Kidney (tissue), 14 donors: Measurements from ENCODE around the gene FAM151A. TPM values are rescaled to one million over a fixed set of nuclear protein-coding genes. Genes with fewer than 3 reads are reported as not detected.
A peak's percentile ranks its signal among the peaks of the same experiment; 100 is the strongest.

ENCODE experiments used
- DNase-seq, 5 donors: peaks; one replicate each; pipeline ENCODE4 v3.0.0-alpha.2; 2013 to 2020
- FAIRE-seq: peaks from 2 replicates; lab custom pipeline; 2012; peaks lifted over from hg19 to GRCh38; lab: Jason Lieb, UNC
- H3K27ac ChIP-seq, 2 donors: one replicate each; pipeline ENCODE4 v1.7.0; 2013; ENCODE audit warnings: low read depth in 2 of 2, low read length in 2 of 2, inconsistent platforms in 1 of 2
- H3K27me3 ChIP-seq: one replicate; pipeline ENCODE4 v1.7.1; 2013; ENCODE audit warnings: low read length, inconsistent platforms; ENCODE audit not compliant: control insufficient read depth, insufficient read depth
- H3K36me3 ChIP-seq, 3 donors: one replicate each; pipeline versions ENCODE4 v1.7.0 to v1.7.1; 2013; ENCODE audit warnings: low read length in 3 of 3, control low read depth in 1 of 3, inconsistent platforms in 1 of 3; ENCODE audit not compliant: insufficient read depth in 3 of 3, control insufficient read depth in 2 of 3
- H3K4me1 ChIP-seq, 3 donors: one replicate each; pipeline versions ENCODE4 v1.7.0 to v1.7.1; 2013; ENCODE audit warnings: low read length in 3 of 3, inconsistent platforms in 1 of 3, low read depth in 1 of 3; ENCODE audit not compliant: control insufficient read depth in 2 of 3, insufficient read depth in 2 of 3
- H3K4me3 ChIP-seq, 3 donors: one replicate each; pipeline versions ENCODE4 v1.7.0 to v1.8.1; 2013; ENCODE audit warnings: low read length in 3 of 3, control low read depth in 1 of 3, inconsistent platforms in 1 of 3
- H3K9ac ChIP-seq, 3 donors: one replicate each; pipeline versions ENCODE4 v1.7.0 to v1.7.1; 2013; ENCODE audit warnings: low read length in 3 of 3, control low read depth in 1 of 3, inconsistent platforms in 1 of 3
- H3K9me3 ChIP-seq, 3 donors: one replicate each; pipeline versions ENCODE4 v1.7.0 to v1.7.1; 2013; ENCODE audit warnings: low read length in 3 of 3, control low read depth in 1 of 3, inconsistent platforms in 1 of 3; ENCODE audit not compliant: control insufficient read depth in 2 of 3, insufficient read depth in 1 of 3
- intact Hi-C: fragments of 100-400 bp; cut with DNase I; formaldehyde crosslinking; loops from one replicate; pipeline ENCODE4 v1.11.1; 2022
- polyA plus RNA-seq: library from polyadenylated mRNA; stranded (reverse); fragments of 350-450 nt; fragmentation: Illumina TruSeq; extraction: RNeasy Lipid Tissue Mini Kit (QIAGEN cat#74804); gene quantifications from one replicate; pipeline ENCODE4 v1.2.3, GENCODE V29; 2014; ENCODE audit warnings: low read depth, low replicate concordance; ENCODE audit not compliant: insufficient read depth
- total RNA-seq: library from RNA; stranded (reverse); fragmentation: NEBNext Ultra II Directional; extraction: Animal tissue kit (Norgen Biotek cat#: 25700); gene quantifications from one replicate; pipeline ENCODE4 v1.2.1, GENCODE V29; 2021
- TF ChIP-seq, protein P1 (sequence below): IDR thresholded peaks from 3 replicates; pipeline ENCODE4 v1.5.1; 2012; ENCODE audit warnings: mild to moderate bottlenecking, moderate library complexity, borderline replicate concordance; ENCODE audit not compliant: insufficient read depth; ENCODE audit errors: extremely low read depth
- donor health status: control.
- donor health status: control.
- donor health status: control.
- donor health status: control.
- donor health status: control.
- donor health status: DM: yes; HTN: yes; CAD: no.
- donor health status: Normal renal cell carcinoma (clear cell type).

FAM151A gene
- total and polyA plus RNA-seq, 2 donors from 2014 or later, result 237 TPM; not detected in 1

DNA sequence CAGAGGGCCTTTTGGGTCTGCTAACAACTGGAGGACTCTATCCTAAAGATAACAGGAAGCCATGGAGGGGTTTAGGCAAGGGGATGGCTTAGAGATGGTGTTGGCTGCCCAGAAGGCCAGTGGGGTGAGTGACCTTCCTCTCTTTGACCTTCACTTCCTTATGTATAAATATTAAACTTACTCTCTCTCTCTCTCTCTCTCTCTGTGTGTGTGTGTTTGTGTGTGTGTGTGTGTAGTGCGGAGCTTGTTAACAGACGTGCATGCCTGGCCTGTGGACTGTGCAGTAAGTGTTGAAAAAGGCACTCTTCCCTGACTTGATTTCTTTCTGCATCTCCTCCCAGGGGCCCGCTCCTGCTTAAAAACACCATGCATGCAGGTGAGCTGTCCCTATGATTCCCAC, 28.3 kb upstream of the FAM151A start:
- DNase-seq (no peak), FAIRE-seq (no peak)
- TF ChIP-seq, protein P1, sequence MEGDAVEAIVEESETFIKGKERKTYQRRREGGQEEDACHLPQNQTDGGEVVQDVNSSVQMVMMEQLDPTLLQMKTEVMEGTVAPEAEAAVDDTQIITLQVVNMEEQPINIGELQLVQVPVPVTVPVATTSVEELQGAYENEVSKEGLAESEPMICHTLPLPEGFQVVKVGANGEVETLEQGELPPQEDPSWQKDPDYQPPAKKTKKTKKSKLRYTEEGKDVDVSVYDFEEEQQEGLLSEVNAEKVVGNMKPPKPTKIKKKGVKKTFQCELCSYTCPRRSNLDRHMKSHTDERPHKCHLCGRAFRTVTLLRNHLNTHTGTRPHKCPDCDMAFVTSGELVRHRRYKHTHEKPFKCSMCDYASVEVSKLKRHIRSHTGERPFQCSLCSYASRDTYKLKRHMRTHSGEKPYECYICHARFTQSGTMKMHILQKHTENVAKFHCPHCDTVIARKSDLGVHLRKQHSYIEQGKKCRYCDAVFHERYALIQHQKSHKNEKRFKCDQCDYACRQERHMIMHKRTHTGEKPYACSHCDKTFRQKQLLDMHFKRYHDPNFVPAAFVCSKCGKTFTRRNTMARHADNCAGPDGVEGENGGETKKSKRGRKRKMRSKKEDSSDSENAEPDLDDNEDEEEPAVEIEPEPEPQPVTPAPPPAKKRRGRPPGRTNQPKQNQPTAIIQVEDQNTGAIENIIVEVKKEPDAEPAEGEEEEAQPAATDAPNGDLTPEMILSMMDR, result no peak
- Histone ChIP-seq H3K4me1 (peaks cover 3 to 30% (median 24%) of the 10 kb centered on the region in 3 donors), H3K9me3 (no peaks in the 10 kb centered on the region), H3K9ac (no peak overlapping the region), H3K4me3 (no peak overlapping the region), H3K36me3 (no peaks in the 10 kb centered on the region), H3K27me3 (no peaks in the 10 kb centered on the region), H3K27ac (no peak overlapping the region)
- intact Hi-C loops, result no loop called here

DNA sequence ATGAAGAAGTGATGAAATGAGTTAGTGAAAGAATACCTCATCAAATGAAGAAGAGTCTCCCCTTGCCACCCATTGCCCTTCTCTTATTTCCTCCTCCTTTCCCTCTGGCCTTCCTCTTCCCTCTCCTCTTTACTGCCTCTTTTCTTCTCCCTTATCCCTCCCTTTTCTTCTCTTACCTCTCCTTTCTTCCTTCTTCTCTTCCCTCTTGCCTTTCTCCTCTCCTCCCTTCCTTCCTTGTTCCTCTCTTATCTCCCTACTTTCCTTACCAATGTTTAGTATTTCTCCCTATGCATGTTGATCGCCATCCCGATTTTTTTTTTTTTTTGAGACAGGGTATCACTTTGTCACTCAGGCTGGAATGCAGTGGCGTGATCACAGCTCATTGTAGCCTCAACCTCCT, 27.1 kb upstream of the FAM151A start:
- no peak for FAIRE-seq
- H3K4me3 ChIP-seq, result no peak overlapping the region
- H3K4me1 ChIP-seq, result peaks cover 3 to 36% (median 24%) of the 10 kb centered on the region in 3 donors
- H3K36me3 ChIP-seq, result no peaks in the 10 kb centered on the region
- H3K9me3 ChIP-seq, result no peaks in the 10 kb centered on the region
- TF ChIP-seq, protein P1, result no peak
- no peaks in the 10 kb centered on the region for H3K27me3 ChIP-seq
- intact Hi-C loops, result no loop called here
- peak overlapping the region in 1 of 2 donors; percentile 28 for H3K27ac ChIP-seq
- no peak for DNase-seq
- H3K9ac ChIP-seq, result no peak overlapping the region

DNA sequence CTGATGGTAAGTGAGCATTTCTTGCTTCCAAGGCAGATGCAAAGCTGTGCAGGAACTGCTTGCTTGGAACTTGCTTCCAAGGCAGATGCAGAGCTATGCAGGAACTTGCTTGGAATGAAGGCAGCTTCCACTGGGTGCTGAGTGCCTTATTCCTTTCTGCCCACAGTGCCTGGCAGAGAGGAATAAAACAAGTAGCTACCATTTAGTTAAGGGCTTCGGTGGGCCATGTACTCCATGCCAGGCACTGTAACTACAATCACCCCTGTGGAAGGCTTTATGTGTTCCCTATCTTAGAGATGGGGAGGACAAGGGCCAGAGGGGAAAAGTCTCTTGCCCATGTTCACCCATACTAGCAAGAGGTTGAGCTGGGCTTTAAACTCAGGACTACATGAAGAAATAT, 26.6 kb upstream of the FAM151A start:
- no peak for DNase-seq
- no peaks in the 10 kb centered on the region for H3K36me3 ChIP-seq
- peak overlapping the region in 1 of 3 donors; percentile 22 for H3K4me3 ChIP-seq
- no peaks in the 10 kb centered on the region for H3K9me3 ChIP-seq
- peaks cover 3 to 36% (median 24%) of the 10 kb centered on the region in 3 donors for H3K4me1 ChIP-seq
- FAIRE-seq, result no peak
- TF ChIP-seq, protein P1, result no peak
- H3K27me3 ChIP-seq, result no peaks in the 10 kb centered on the region
- H3K27ac ChIP-seq, result peak overlapping the region; percentile 1 to 28
- no peak overlapping the region for H3K9ac ChIP-seq
- intact Hi-C loops, result no loop called here
